Measurements from ENCODE around the gene AATK.

The AATK gene

DNA sequence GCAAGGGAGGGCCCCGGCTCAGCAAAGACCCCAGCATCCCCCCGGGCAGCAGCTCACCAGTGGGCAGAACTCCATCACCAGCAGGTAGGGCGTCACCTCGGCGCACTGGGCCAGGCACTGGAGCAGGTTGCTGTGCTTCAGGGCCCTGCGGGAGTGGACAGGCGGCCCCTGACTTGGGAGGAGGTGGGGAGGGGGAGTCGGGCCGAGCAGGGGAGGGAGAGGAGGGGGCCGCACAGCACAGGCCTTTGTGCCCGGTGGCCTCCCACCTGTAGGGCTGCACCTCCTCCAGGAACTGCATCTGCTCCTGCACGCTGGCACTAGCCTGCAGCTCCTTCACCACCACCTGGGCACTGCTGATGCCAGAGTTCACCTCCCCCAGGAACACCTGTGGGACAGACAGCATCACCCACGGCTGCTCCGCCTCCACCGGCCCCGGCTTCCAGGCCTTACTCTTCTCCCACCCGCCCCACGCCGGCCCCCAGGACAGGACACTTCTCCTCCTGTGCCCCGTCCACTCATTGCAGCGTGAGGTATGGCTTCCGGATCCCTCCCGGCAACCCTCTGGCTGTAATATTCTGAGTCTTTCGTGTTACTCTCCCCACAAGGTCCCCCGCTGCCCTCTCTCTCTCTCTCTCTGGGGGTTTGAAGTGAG is 38.4 kb downstream of the AATK start:
- peak overlapping the region; percentile 59 for H3K4me2 ChIP-seq
- H3K27me3 ChIP-seq, result no peaks in the 10 kb centered on the region
- no peaks in the 10 kb centered on the region for H3K9me3 ChIP-seq

DNA sequence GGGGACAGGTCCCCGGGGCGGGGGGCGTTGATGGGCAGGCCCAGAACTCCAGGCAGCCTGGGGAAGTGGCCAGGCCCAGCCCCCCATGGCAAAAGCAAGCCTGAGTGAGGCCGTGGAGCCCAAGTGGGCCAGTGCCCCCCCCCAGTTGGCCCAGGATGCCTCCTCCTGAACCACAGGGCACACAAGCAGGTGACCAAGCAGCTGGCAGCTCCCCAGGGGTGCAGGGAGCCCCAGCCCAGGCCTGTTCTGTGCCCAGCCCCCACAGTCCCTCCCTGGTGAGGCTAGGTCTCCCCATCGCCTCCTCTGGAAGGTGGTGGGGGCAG is 38.9 kb downstream of the AATK start:
- Histone ChIP-seq H4K20me1 (no peaks in the 10 kb centered on the region), H3K4me3 (no peak overlapping the region), H3K4me1 (peaks cover 42% of the 10 kb centered on the region), H3K27ac (no peak overlapping the region), H3K27me3 (no peaks in the 10 kb centered on the region), H3K36me3 (no peaks in the 10 kb centered on the region), H3K9ac (no peak overlapping the region; the same call in 1 of the 2 replicates), H3K9me3 (no peaks in the 10 kb centered on the region), H3K4me2 (peak overlapping the region; percentile 59)
- TF ChIP-seq Cebpa-rat (IDR thresholded peaks at IDR 0.05), result no peak

More for the DNA sequence above, 38.4 kb downstream of the AATK start:
- no peak for TF ChIP-seq Cebpa-rat (IDR thresholded peaks at IDR 0.05)
- Histone ChIP-seq H3K27ac (no peak overlapping the region), H3K9ac (no peak overlapping the region; the same call in 1 of the 2 replicates), H3K4me1 (peaks cover 45% of the 10 kb centered on the region), H3K36me3 (no peaks in the 10 kb centered on the region), H4K20me1 (no peaks in the 10 kb centered on the region), H3K4me3 (no peak overlapping the region)

DNA sequence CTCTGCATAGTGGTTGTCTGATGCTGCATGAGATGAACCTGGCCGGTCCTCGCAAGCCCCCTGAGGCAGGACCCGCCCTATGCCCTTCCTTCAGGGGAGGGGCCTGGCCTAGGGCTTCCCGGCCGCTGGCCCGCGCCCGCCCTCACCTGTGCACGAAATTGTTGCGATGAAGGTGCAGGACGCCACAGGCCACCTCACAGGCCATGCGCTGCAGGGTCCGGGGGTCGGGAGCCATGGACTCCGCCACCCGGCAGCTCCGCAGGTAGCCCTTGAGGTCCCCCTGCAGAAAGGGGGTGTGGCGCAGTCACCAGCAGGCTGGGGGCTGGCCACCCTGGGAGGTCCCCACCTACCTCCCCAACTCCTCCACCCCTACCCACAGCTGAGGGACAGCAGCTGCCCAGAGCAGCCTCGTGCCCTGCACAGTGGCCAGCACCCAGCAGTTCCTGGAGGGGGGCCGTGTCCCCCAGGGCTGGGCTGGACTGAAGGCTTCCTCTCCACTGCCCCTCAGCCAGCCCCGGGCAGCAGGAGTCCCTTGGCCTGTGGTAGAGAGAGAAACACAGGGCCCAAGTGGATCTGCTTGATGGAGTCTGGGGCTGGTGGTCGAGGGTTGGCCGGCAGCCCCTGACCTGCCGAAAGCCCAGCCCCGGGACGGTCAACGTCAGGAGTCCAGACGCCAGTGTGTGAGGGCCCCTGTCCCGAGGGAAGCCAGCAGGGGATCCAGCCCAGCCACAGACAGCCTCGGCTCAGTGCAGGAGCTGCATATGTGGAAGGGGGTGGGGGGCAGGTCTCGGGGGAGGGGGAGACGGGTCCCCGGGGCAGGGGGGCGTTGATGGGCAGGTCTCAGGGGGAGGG is 39.5 kb downstream of the AATK start:
- H3K4me3 ChIP-seq, result no peak overlapping the region

DNA sequence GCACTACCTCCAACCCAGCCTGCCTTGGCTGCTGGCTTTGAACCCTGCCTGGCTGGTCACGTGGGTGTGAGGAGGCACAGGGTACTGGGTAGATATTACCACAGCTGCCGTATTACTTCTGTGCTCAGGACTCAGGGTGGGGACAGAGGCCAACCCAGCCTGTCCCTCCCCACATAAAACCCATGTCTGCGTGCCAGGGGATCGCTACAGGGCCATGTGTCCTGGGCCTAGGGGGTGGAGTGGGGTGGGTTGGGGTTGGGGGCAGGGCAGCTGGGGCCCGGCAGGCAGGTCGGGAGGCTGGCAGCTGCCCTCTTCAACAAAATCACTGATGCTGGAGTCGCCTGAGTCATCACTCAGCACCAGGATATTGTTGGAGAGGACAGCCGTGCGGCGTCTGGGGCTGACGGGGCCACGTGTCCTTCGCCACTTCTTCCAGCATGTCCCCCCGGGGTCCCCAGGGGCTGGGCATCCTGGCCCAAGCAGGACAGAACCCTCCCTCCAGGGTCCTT is 40.4 kb downstream of the AATK start:
- no peak for TF ChIP-seq Cebpa-rat (IDR thresholded peaks at IDR 0.05)
- H3K4me3 ChIP-seq, result no peak overlapping the region
- no peak overlapping the region for H3K4me2 ChIP-seq
- no peaks in the 10 kb centered on the region for H3K27me3 ChIP-seq
- H3K9ac ChIP-seq, result no peak overlapping the region
- H3K9me3 ChIP-seq, result no peaks in the 10 kb centered on the region
- H3K36me3 ChIP-seq, result no peaks in the 10 kb centered on the region
- no peak overlapping the region for H3K27ac ChIP-seq
- peaks cover 38% of the 10 kb centered on the region for H3K4me1 ChIP-seq
- H4K20me1 ChIP-seq, result no peaks in the 10 kb centered on the region

More for the DNA sequence above, 39.5 kb downstream of the AATK start:
- no peaks in the 10 kb centered on the region for H3K36me3 ChIP-seq
- TF ChIP-seq Cebpa-rat (IDR thresholded peaks at IDR 0.05), result no peak
- no peaks in the 10 kb centered on the region for H4K20me1 ChIP-seq
- peaks cover 38% of the 10 kb centered on the region for H3K4me1 ChIP-seq
- no peaks in the 10 kb centered on the region for H3K27me3 ChIP-seq
- H3K4me2 ChIP-seq, result peak overlapping the region; percentile 16; the same call in 1 of the 2 replicates
- no peak overlapping the region for H3K27ac ChIP-seq
- H3K9ac ChIP-seq, result no peak overlapping the region
- H3K9me3 ChIP-seq, result no peaks in the 10 kb centered on the region

DNA sequence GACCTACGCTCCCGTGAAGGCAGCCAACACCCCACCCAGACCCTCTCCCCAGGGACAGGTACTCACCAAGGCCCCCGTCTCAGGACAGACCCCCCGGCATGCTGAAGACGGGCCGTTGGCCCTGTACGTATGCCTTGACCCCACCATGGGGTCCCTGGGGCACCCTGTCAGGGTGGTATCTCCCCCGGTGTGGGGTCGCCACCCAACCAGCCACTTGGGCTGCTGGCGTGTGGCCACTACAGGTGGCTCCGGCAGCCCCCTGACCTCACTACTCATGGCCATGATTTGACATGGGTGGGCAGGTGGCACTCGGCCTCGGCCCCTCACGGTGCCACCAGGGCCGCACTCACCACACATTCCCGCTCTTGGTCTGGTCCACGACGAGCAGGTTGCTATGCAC is 41.6 kb downstream of the AATK start:
- no peak for TF ChIP-seq Cebpa-rat (IDR thresholded peaks at IDR 0.05)
- Histone ChIP-seq H3K36me3 (no peaks in the 10 kb centered on the region), H3K9me3 (no peaks in the 10 kb centered on the region), H3K4me3 (no peak overlapping the region), H3K4me1 (peaks cover 28% of the 10 kb centered on the region), H3K27ac (no peak overlapping the region), H3K27me3 (peaks cover 2% of the 10 kb centered on the region; the same call in 1 of the 2 replicates), H4K20me1 (no peaks in the 10 kb centered on the region), H3K4me2 (no peak overlapping the region), H3K9ac (no peak overlapping the region)

DNA sequence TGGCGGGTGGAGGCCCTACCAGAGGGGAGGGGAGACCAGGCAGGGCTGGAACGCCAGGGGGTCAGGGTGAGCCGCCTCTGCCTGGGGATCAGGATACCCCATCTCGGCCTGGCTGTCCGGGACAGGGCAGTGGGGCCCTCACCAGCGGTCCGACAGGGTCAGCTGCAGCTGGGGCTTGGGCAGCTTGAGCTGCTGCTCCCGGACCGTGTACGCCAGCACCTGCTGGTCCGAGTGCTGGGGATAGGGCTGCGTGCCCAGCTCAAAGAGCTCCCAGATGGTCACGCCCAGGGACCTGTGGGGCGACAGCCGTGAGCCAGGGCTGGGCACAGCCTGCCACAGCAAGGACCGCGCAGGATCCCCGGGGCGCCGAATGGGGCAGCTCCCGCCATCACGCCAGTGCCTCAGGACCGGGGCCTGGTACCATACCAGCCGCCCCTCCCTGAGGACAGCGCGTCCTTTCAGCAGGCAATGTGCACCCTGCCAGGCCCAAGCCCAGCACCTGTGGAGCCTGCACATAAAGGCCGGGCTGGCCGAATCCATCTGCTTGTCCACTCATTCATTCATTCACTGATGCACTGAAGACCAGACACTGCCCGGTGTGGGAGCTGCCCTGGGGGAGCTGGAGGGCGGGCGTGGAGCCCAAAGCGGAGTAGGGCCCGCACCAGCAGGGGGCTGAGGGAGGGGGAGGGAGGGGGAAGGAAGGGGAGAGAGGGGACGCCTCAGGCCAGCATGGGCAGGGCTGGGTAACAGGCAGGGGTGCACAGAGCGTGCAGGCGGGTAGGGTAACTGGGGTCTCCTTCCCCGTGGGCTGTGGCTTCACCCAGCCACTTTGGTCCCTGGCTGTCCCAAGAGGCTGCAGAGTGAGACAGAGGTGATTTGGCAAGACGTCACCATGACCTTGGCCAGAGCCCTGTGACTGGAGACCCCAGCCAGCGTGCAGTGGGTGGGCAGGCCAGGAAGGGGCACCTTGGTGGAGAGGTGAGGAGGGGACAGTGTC is 42.7 kb downstream of the AATK start:
- Histone ChIP-seq H3K9me3 (no peaks in the 10 kb centered on the region), H3K27ac (no peak overlapping the region), H3K27me3 (peaks cover 12% of the 10 kb centered on the region), H3K4me2 (no peak overlapping the region), H3K4me1 (peaks cover 33% of the 10 kb centered on the region), H3K4me3 (no peak overlapping the region), H4K20me1 (no peaks in the 10 kb centered on the region), H3K36me3 (no peaks in the 10 kb centered on the region), H3K9ac (no peak overlapping the region)
- TF ChIP-seq Cebpa-rat (IDR thresholded peaks at IDR 0.05), result no peak

DNA sequence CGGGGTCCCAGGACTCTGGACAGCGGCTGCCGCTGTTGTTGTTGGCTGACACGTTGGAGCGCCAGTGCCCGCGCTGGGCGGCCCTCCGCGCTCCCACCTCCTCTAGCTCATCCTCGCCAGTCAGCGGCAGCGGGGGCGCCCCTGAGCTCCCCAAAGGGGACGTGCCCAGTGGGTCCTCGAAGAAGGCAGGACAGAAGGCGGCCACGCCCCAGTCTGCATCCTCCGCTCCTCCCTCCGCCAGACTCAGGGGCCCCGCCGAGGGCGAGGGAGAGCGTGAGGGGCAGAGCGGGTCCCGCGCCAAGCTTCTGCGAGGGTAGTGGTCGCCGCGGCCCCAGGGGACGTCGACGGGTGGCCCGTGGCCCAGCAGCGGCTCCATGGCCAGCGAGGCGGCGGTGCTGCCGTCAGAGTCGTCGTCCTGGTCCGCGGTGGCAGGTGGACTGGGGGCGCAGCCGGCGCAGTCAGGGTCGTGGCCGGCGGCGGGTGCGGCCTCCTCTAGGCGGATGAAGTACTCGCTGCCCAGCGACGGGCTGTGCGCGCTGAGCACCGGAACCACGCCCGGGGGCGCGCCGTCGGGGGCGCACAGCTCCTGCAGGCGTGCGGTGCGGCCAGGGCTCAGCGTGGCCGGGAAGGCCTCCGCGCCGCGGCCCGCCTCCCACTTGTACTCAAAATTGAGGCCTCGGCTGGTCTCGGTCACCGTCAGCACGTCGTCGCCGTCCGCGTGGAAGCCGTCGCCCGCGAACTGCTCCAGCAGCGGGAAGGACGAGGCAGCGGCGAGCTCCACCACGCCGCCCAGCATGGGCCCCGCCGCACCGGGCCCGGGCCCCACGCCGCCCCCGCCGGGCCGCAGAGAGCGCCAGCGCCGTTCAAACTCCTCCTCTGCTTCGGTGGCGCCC is 43.9 kb downstream of the AATK start:
- Histone ChIP-seq H3K4me2 (no peak overlapping the region), H3K9me3 (no peaks in the 10 kb centered on the region), H3K4me3 (no peak overlapping the region), H3K9ac (no peak overlapping the region), H3K27ac (no peak overlapping the region), H3K27me3 (peaks cover 25% of the 10 kb centered on the region), H3K4me1 (peaks cover 33% of the 10 kb centered on the region), H4K20me1 (no peaks in the 10 kb centered on the region), H3K36me3 (no peaks in the 10 kb centered on the region)
- no peak for TF ChIP-seq Cebpa-rat (IDR thresholded peaks at IDR 0.05)

DNA sequence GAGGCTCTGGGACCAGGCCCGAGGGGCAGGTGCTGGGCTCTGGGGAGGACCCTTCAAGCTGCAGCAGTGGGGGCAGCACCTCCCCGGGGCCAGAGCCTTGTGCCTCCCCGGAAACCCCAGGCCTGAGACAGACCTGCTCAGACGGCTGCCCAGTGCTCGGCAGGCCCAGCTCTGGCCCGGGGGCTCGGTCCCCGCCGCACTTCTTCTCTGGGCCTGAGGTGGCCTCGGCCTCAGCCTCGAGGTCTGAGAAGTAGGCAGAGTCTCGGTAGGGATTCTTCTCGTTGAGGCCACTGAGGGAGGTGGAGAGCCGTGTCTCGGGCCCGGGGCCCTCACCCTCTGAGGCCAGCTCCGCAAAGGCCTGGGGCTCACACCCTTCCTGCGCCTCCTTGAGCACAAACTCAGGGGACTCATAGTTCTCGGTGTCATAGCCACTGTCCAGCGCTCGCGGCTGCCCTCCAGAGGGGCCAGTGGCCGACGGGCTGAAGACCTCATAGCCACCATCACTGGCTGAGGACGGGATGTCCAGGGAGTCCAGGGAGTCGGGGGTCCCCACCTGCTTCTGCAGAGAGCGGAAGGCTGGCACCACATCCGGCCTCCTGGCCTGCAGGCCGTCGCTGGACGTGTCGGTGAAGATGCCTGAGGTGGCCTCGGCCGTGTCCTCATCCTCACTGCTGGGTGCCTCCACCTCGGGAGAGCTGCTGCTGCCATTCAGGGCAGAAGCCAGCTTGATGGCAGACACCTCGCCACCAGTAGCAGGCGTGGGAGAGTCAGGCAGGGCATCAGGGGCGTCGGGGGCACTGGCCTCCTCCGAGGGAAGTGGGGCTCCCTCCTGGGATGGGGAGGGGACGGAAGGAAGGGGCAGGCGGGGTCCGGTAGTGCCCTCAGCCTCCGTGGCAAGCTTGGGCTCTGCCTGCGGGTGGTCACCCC is 45.1 kb downstream of the AATK start:
- peaks cover 36% of the 10 kb centered on the region for H3K4me1 ChIP-seq
- no peak overlapping the region for H3K27ac ChIP-seq
- H3K27me3 ChIP-seq, result peaks cover 36% of the 10 kb centered on the region
- no peak overlapping the region for H3K9ac ChIP-seq
- peaks cover 11% of the 10 kb centered on the region for H4K20me1 ChIP-seq
- H3K4me3 ChIP-seq, result no peak overlapping the region
- no peak overlapping the region for H3K4me2 ChIP-seq
- TF ChIP-seq Cebpa-rat (IDR thresholded peaks at IDR 0.05), result no peak
- no peaks in the 10 kb centered on the region for H3K36me3 ChIP-seq
- no peaks in the 10 kb centered on the region for H3K9me3 ChIP-seq
